IMR-90 (cell line): ENCODE data around the gene STARD13.

Experiments used
- RAD21 ChIP-seq: IDR thresholded peaks from 2 replicates; pipeline ENCODE4 v1.6.1; 2012; ENCODE audit warnings: low read length, improper control_type of control experiment
- TF ChIP-seq, protein P1 (sequence below): conservative IDR thresholded peaks from 2 replicates; pipeline ENCODE4 v1.5.1; 2012; ENCODE audit warnings: mild to moderate bottlenecking, low read depth, low read length, improper control_type of control experiment

- TF ChIP-seq, protein P1, sequence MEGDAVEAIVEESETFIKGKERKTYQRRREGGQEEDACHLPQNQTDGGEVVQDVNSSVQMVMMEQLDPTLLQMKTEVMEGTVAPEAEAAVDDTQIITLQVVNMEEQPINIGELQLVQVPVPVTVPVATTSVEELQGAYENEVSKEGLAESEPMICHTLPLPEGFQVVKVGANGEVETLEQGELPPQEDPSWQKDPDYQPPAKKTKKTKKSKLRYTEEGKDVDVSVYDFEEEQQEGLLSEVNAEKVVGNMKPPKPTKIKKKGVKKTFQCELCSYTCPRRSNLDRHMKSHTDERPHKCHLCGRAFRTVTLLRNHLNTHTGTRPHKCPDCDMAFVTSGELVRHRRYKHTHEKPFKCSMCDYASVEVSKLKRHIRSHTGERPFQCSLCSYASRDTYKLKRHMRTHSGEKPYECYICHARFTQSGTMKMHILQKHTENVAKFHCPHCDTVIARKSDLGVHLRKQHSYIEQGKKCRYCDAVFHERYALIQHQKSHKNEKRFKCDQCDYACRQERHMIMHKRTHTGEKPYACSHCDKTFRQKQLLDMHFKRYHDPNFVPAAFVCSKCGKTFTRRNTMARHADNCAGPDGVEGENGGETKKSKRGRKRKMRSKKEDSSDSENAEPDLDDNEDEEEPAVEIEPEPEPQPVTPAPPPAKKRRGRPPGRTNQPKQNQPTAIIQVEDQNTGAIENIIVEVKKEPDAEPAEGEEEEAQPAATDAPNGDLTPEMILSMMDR, result no peak
- TF ChIP-seq RAD21, result no peak
Observed at GRCh38 chr13:33152389-33152788, 133.2 kb downstream of the STARD13 start.
